ENCODE data around the gene TGFB2.
A peak's percentile ranks its signal among the peaks of the same experiment; 100 is the strongest.

The TGFB2 gene

DNA sequence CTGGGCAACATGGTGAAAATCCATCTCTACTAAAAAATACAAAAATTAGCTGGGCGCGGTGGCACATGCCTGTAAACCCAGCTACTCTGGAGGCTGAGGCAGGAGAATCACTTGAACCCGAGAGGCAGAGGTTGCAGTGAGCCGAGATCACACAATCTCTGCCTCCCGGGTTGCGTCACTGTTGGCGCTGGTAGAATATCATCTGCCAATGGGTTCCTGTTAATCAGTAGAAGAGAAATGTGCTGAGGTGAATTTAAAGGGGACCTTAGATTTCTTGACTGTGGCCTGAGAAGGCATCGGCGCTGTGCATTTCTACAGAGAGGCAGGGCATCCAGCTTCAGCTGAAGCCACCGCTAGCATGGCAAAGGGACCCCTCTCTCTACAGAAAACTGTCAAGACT lies 68.0 kb downstream of the TGFB2 start:
- ChIA-PET POLR2A (no interaction called here), CTCF (no interaction called here)
- no peak for DNase-seq (ENCODE audit: low read depth, low spot score)
- TF ChIP-seq, protein P1, sequence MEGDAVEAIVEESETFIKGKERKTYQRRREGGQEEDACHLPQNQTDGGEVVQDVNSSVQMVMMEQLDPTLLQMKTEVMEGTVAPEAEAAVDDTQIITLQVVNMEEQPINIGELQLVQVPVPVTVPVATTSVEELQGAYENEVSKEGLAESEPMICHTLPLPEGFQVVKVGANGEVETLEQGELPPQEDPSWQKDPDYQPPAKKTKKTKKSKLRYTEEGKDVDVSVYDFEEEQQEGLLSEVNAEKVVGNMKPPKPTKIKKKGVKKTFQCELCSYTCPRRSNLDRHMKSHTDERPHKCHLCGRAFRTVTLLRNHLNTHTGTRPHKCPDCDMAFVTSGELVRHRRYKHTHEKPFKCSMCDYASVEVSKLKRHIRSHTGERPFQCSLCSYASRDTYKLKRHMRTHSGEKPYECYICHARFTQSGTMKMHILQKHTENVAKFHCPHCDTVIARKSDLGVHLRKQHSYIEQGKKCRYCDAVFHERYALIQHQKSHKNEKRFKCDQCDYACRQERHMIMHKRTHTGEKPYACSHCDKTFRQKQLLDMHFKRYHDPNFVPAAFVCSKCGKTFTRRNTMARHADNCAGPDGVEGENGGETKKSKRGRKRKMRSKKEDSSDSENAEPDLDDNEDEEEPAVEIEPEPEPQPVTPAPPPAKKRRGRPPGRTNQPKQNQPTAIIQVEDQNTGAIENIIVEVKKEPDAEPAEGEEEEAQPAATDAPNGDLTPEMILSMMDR (IDR thresholded peaks at IDR 0.05; ENCODE audit: insufficient read depth, low read length, missing control alignments), result no peak
- no peak overlapping the region for H3K4me3 ChIP-seq (ENCODE audit: low read depth, low read length)

DNA sequence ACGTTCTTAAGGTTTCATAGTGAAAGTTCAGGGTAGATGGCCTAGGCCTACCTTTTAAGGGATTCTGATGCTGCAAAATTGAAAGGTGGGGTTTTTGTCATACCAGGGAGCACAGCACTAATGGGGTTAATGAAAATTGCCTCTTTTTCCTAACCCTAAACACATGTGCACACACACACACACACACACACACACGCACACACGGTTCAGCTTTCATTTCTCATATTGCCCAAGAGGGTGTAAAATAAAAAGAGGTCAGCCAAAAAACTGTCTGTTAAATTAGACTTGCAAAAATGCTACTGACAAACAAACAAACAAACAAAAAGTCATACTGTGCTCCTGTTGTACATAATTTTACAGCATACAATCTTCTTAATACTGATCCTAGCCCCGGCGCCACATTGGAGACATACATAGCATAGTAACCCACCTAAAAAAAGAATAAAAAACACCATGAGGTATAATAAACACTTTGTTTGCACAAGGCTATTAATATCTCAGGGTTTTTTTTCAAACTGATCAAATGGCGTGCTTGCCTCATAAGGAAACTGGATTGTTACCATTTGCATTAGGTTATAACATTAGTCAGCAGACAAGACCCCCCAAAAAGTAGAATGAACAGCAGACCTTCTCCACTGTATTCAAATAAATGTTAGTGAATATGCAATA lies 69.1 kb downstream of the TGFB2 start:
- ChIA-PET CTCF (no interaction called here), POLR2A (no interaction called here)

GRCh38 chr1:218415726-218416125 lies 70.6 kb downstream of the TGFB2 start:
- POLR2A ChIA-PET, result no interaction called here
- CTCF ChIA-PET, result no interaction called here
- TF ChIP-seq, protein P1 (IDR thresholded peaks at IDR 0.05; ENCODE audit: insufficient read depth, low read length, missing control alignments), result no peak
- H3K4me3 ChIP-seq (ENCODE audit: low read depth, low read length), result no peak overlapping the region
- DNase-seq (ENCODE audit: low read depth, low spot score), result no peak

More for the DNA sequence above, 69.1 kb downstream of the TGFB2 start:
- TF ChIP-seq, protein P1 (IDR thresholded peaks at IDR 0.05; ENCODE audit: insufficient read depth, low read length, missing control alignments), result no peak
- no peak for DNase-seq (ENCODE audit: low read depth, low spot score)
- H3K4me3 ChIP-seq (ENCODE audit: low read depth, low read length), result no peak overlapping the region

DNA sequence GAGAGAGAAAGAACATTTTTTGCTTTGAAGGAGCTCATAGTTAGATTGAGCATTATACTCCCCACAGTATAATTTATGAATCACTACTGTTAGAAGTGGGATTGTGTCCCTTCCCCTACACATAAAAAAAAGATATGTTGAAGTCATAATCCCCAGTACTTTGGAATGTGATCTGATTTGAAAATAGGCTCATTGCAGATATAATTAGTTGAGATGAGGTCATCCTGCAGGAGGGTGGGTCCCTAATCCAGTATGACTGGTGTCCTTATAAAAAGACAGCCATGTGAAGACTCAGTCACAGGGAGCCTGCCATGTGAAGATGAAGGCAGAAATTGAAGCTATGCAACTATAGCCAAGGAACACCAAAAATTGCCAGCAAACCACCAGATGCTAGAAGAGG lies 76.4 kb downstream of the TGFB2 start:
- no peak for DNase-seq (ENCODE audit: low read depth, low spot score)
- CTCF ChIA-PET, result no interaction called here
- POLR2A ChIA-PET, result interaction anchor here (0.9 to 1.0 kb wide), 2 partner anchors 11 to 76 kb away, joined by 3 to 4 read pairs; partner anchors contain the start of gene TGFB2
- no peak overlapping the region for H3K4me3 ChIP-seq (ENCODE audit: low read depth, low read length)
- TF ChIP-seq, protein P1 (IDR thresholded peaks at IDR 0.05; ENCODE audit: insufficient read depth, low read length, missing control alignments), result no peak

- CTCF ChIA-PET, result no interaction called here
- DNase-seq (ENCODE audit: low read depth, low spot score), result no peak
- TF ChIP-seq, protein P1 (IDR thresholded peaks at IDR 0.05; ENCODE audit: insufficient read depth, low read length, missing control alignments), result no peak
- H3K4me3 ChIP-seq (ENCODE audit: low read depth, low read length), result no peak overlapping the region
- POLR2A ChIA-PET, result no interaction called here
Observed at GRCh38 chr1:218424502-218424901, 79.4 kb downstream of the TGFB2 start.

GRCh38 chr1:218425647-218426342 lies 80.7 kb downstream of the TGFB2 start:
- no peak overlapping the region for H3K4me3 ChIP-seq (ENCODE audit: low read depth, low read length)
- peak; percentile 45 for DNase-seq (ENCODE audit: low read depth, low spot score)
- ChIA-PET CTCF (no interaction called here), POLR2A (no interaction called here)
- TF ChIP-seq, protein P1 (IDR thresholded peaks at IDR 0.05; ENCODE audit: insufficient read depth, low read length, missing control alignments), result no peak
